GM19463 (cell line): Measurements from ENCODE around the gene IGSF21.

Source experiments
- ATAC-seq: cut with Tn5 transposase; IDR thresholded peaks from one replicate; pipeline ENCODE4 v1.9.1; 2021; ENCODE audit warnings: mild to moderate bottlenecking, moderate library complexity; ENCODE audit not compliant: unreplicated experiment

Gene IGSF21

DNA sequence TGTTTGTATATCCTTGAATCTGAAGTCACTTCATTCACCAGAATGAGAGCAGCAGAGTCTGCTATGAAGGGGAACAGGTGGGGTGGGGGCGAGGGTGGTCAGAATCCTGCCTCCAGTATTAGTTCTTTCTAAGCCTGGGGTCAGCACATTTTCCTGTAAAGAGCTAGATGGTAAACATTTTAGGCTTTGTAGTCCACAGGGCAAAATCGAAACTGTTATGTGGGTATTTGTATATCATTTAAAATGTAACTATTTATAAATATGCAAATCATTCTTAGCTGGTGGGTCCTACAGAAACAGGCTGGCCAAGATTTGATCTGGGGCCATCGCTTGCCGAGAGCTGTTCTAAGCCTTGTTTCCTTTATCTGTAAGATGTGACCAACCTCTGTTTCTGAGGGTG is 96.0 kb downstream of the IGSF21 start:
- ATAC-seq = no peak

DNA sequence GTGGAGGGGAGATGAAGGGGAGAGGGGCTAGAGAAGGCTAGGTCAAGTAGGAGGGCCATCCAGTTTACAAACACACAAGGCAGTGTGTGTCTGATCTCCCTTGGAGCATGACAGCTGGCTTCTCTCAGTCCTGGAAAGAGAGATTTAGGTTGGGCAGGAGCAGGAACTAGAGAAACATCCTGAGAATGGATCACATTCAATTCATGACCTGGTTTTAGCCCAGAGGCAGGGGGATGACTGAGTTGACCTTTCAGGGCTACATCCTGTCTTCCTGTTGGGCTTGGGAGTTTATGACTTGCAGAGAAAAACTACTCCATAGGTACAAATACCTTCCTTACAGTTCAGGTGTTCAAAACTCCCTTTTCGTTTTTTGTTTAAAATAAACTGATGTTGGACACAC is 97.0 kb downstream of the IGSF21 start:
- no peak for ATAC-seq

DNA sequence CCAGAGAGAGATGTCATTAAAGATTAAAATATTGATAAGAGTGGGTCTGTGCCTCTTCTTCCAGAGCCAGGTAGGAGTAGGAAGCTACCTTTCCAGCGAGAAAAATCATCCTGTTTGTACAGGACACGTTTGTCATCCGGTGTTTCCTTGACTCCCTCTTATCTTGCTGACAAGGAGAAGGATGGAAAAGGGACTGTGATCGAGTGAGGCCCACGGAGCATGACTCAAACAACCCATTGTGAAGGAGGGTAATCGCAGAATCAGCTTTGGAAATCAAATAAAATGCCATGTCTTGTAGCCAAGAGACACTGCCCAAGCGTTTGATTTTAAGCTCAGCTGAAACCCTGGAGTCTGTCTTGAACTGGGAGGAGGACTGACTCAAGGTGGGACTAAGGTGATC is 97.7 kb downstream of the IGSF21 start:
- no peak for ATAC-seq

DNA sequence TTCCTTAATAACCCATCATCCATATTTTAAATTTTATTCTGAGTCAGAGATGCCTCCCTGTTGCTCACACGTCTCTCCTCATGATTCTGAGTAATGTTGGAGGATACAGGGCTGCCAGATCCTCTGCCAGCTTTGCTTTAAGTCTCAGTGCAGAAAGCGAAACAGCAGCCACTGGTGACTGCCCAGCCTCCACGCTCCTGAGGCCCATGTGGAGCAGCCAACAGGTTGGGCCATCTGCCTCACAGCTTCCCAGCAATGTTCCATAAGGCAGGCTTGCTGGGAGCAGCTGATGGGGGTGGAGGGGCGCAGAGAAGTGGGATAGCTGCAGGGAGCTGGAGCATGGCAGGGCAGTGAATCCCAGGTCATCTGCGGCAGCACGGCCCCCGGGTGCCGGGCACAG is 104.2 kb downstream of the IGSF21 start:
- ATAC-seq = no peak

DNA sequence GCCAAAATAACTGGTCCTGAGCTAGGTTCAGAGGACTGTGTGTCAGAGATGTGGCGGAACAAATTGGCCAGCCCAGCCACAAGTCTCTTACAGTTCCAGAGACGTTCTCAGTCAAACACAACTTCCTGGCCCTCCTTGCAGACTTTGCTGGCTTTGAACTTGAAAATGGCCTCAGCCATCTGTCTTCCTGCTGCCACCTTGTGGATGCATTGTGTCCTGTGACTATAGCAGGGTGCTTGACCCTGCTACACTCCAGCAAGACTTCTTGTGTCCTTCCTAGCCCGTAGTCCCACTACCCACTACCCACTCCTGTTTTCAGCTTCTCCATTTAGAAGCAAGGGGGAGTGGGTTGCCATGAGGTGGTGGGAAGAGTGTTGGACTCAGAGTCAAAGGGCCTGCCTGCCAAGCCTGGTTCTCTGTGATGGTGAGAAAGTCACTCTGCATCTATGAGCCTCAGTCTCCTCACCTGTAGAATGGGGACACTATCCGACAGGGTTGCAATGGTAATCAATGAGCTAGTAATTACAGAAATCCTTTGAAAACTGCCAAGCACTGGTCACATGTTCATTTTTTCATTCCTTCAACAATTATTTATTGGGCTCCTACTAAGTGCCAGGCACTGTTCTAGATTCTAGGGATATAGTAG is 109.9 kb downstream of the IGSF21 start:
- no peak for ATAC-seq

DNA sequence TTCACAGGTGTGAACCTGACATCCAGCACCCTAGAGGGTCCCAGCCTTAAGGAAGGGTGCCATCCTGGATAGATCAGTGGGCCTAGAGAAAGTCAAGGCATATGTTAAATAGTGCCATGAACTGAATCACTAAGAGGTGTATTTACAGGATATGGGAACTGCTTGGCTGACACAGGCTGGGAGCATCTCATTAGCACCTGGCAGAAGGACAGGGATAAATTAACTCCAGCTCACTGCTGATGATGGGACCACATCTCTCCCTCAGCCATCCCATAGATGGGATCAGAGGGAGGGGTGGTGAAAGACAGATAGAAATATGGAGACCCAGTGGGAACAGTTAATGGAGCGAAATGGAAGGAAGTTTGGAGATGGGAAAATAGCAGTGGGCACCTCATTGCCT is 122.0 kb downstream of the IGSF21 start:
- ATAC-seq = no peak

DNA sequence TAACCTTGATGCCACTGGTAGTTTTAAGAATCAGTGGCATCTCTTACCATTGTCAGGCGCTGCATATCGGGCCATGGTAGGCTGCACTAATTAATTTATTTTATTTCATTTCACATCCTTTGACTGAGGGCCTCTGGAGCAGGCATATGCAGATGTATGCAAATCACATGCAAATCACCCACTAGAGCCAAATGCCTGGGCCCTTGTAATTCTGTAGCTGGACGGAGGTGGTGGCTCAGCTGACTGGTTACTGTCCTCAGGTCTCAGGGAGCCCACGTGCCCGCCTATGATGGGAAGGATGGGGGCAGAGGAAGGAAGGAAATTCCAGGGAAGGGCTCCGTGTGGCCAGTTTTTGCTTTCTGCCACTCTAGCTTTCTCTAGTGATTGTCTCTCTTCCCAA is 122.7 kb downstream of the IGSF21 start:
- ATAC-seq = no peak

DNA sequence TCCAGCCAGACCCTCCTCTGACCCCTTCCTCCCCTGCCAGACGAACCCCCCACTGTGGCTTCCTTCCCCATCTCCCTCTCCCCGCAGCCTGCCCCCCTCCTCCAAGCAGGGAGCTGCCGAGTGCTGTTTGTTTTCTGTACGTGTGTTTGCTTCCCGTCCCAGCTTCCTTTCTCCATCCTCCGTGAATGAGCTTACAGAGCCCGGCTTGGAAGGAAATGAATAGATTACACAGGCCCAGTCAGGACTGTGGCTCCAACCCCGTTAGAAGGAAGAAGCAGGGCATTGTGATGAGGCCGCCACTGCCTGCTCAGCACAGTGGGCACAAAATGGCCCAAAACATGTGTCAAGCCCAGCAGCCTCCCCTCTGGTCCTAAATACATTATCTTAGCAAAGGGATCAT is 123.2 kb downstream of the IGSF21 start:
- no peak for ATAC-seq

DNA sequence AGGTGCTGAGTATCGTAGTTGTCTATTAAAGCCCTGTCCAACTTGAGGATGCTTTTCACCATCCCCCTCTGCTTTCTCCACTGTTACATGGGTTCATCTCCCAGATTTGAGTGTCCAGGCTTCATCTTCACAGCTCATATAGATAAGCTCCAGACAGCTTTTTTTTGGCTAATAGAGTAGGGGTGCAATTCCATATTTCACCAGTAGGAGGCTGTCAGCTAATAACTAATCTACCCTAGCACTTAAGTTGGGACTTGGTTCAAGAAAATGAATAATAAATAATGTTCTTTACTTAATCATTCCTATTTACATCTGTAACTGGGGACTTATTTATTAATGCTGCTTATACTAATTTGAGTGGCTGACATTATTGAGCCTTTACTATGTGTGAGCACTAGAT is 124.5 kb downstream of the IGSF21 start:
- no peak for ATAC-seq

DNA sequence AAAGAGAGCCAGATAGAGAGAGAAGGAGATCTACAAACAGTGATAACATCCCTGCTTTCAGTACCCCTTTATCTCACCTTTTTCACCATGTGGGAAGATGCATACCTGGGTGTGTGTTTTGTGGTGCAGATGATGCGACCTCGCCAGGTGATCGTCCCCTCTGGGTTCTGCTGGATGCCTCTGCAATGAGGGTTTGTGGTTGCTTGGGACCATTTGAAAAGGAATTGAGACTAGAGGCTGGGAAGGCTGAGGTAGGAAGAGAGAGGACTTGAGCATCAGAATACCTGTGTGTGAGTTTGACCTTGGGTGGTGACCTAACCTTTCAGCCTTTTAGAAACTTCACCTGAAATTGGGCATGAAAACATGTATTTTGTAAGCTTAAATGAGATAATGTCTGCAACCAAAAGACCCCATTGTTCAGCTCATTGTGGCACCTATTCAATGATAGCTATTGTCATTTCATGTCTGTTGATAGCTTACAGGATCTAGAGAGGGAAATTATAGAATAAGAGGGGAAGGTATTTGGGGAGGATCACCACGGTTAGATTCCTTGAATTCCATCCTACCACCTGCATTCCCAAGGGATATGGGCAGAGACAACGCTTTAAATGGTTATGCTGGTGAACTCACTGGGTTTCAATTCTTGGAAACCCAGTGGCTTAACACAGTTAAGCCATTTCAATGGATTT is 125.7 kb downstream of the IGSF21 start:
- no peak for ATAC-seq

DNA sequence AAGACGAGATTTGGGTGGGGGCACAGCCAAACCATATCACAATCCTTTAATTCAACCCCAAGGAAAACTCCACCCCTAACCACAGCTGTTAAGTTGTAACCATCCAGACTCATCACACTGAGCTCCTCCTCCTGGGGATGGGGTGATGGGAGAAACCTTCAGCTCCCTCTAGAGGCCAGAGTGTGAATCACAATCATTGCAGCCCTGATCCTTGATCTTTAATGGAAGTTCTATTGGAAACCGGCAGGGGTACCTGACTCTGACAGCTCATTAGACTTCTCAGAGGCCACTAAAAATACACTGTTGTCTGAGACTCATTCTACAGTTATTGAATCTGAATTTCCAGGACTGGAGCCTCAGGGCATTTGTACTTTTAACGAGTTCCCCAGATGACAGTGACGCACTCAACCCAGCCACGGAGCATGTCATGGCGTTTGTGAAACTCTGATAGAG is 127.2 kb downstream of the IGSF21 start:
- no peak for ATAC-seq

DNA sequence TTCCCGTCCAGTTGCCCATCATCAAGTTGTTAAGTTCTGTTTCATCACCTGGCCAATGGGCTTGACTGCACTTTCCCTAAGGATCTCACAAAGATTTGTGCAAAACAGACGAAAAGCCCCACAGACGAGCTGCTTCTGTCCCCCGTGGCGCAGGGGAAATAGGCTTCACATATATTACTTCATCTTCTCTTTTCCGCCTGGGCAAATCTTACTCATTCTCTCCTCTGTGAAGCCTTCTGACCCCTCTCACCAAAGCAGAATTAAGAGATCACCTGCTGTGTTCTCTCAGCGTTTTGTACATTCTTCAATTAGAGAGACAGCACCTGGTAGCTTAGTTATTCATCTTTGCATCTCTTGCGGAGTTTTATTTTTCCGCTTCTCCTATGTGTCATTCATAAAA is 129.8 kb downstream of the IGSF21 start:
- no peak for ATAC-seq

DNA sequence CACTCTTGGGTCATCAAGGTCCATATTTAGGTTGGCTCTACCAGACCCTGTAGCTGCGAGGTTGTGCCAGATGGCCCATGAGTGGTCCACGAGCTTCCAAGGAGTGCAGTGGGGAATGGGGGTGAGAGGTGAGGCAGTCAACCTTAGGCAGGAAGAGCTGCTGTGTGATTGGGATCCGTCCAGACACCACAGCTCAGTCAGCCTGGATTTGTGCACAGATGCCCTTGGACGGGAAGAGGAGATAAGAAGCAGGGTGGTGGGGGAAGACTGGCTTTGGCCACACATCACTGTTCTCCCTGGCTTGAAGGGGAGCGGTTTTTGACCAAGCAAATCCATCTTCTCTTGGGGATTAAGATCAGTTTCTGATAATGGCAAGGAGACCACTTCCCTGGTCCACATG is 130.6 kb downstream of the IGSF21 start:
- no peak for ATAC-seq

DNA sequence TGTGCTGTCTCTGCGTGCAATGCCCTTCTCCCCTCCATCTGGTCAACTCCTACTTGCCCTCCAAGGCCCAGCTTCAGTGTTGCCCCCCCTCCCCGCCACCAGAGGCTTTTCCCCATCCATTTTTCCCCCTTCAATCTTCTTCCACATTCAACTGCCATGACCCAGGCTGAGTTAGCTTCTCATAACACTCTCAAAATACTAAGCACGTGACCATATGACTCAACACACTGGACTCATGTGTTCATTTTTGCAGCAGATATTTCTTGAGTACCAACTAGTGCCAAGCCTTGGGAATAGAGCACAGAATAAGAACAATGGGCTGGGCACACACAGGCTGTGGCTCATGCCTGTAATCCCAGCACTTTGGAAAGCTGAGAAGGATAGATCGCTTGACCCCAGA is 132.1 kb downstream of the IGSF21 start:
- no peak for ATAC-seq

DNA sequence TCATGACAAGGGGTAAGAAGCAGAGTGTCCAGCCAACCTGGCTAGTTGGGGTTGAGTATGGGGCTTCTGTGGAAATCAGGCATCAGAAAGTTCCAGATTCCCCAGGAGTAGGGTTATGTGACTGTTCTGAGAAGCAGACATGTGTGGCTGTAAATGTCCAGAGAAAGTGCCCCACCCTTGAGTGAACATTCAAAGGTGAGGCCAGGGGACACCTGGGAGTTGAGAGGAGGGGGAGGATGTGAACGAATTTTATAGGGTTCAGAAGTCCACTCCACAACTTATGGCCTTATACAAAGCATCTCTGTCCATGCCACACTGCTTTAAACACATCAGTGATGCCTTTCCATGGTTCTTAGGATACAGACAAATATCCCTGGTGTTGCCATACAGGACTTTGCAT is 133.3 kb downstream of the IGSF21 start:
- no peak for ATAC-seq

DNA sequence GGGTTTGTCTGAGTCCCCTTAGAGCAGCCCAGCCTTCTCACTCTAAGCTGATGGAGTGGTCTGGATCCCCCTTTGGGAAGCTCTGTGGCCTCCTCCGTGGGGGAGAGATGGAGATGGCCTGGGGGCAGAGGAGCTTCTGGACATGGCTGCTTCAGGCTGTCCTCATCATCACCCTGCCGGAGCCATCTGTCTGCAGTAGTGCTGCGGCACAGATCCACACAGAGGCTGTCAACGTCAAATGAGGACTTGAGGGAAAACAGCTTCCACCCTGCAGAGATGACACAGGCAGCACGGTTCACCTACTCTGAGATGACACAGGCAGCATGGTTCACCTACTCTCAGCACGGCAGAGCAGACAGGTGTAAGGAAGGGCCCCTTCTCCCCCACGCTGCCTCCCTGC is 134.3 kb downstream of the IGSF21 start:
- ATAC-seq = no peak

DNA sequence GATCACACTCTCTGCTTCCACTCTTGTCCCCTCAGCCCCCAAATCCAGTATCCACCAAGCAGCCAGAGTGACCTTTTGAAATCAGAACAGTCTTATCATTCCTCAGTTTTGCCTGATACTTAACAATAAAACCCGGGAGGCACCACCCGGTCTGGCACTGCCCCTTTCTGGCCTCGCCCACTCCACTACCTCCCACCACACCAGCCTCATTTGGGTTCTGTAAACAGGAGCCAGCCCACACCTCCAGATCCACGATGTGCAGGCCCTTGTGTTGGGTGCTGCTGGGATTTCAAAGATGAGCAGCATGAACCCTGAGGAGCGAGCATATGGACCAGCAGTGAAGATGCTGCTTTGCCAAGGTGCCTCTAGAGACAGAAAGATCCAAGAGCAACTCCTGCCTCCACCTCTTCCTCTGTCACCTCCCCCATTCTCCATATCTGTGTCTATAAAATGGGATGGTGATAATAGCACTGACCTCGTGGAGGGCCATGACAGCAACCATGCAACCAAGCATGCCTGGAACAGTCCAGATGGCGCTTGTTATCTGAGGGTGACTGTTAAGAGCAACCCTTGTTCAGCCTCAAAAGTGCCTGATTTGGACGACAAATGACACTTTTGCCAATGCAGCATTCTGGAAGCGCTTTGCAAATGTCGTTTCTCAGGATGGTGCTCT is 136.0 kb downstream of the IGSF21 start:
- no peak for ATAC-seq

DNA sequence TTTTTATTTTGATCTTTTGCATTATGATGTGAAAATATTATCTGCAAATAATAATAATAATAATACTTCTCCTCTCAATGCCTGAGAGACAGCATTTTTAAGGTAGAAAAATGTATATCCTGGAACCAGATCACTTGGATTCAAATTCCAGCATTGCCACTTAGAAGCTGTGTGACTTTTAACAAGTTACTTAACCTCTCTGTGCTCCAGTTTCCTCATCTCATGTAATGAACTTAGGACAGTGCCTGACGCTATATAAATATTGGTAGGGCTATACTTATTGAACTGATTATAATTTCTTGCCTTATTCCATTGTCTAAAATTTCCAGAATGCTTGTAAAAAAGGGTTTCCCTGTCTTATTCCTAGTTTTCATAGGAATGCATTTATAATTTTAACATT is 137.2 kb downstream of the IGSF21 start:
- ATAC-seq = no peak

DNA sequence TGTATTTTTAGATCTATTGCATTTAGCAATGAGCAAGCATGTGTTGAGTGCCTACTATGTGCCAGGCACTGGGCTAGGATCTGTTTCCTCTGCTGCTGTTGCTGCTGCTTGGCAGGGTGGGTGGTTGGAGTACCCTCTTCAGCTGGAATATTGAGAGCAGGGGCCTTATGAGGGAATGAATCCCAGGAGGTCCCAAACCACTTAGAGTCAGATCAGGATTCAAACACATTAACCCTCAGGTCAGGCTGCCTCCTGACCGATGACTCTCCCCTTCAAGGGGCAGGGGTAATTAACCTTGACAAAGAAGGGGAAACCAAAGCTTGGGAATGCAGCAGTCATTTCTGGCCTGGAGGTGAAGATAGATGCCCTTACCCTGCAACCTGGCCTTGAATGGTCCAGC is 138.0 kb downstream of the IGSF21 start:
- no peak for ATAC-seq

DNA sequence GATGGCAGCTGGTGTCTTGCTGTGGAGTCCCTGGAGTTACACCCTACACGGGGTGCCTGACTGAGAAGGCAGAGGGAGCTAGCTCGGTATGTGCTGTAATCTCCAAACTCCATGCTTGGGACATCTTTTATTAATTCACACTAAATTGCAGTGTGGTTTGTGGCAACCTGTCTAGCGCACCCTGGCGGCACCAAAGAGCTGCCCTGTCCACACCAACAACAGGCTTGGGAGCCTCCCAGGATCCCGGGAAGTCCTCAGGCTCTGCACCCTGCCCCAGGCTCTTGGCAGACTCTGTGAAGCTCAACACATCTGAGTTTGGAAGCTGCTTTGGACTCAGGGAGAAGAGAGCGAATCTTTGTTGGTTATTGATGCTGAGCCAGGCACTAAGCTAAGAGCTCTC is 138.9 kb downstream of the IGSF21 start:
- no peak for ATAC-seq

DNA sequence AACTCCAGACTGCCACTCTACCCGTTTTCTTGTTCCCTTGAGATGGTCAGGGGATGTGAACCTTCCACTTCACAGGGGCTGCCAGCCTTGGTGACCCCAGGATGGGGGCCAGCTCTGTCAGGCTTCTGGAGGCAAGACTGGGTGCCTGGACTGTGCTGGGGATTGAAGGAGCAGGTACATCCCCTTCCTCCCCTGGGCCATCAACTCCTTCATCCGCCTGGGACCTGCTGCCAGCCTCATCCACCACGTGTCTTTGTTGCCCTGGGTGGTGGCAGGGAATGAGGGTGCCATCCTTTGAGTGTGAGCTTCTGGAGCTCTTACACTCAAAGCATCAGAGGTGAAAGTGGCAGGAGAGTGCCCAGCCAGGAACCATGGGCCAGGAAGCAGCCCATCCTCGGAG is 139.6 kb downstream of the IGSF21 start:
- no peak for ATAC-seq

DNA sequence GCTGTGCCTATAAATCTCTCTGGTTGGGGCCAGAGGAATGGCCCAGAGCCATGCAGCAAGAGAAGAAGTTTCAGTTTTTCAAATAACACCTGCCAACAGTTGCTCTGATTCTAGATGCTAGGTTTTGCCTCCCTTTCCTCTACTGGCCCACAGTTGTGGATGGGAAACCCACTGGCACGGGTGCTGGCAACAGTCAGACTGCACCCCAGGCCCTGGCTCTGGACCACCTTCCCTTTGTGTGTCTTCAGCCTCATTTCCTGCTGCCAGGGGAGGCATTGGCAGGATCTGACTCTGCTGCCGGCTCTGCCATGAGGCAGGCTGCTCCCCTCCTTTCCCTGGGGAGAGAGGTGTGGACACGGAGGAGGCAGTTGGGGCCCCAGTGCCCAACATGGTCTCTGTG is 142.0 kb downstream of the IGSF21 start:
- no peak for ATAC-seq
